Activated CD4-positive, alpha-beta memory T cell treated with anti-CD3 and anti-CD28 coated beads for 36 hours (primary cell): ENCODE measurements around the gene CAPN10. TPM values are rescaled to one million over a fixed set of nuclear protein-coding genes. Genes with fewer than 3 reads are reported as not detected.
A peak's percentile ranks its signal among the peaks of the same experiment; 100 is the strongest.

Source experiments
- CTCF ChIA-PET: fragments of 350-600 bp; sonication (Branson Sonifier 250); formaldehyde crosslinking; loops from one replicate; lab custom pipeline; 2021; ENCODE audit warnings: antibody characterized with exemption, inconsistent platforms; lab: Charles Lee
- POLR2A ChIA-PET: fragments of 350-600 bp; sonication (Branson Sonifier 250); formaldehyde crosslinking; loops from one replicate; lab custom pipeline; 2021; ENCODE audit warnings: antibody characterized with exemption; lab: Charles Lee
- DNase-seq: peaks from one replicate; pipeline ENCODE4 v3.0.0-alpha.2; 2020
- H3K27ac Mint-ChIP-seq: one replicate; pipeline ENCODE4 v1.8.0; 2021; ENCODE audit warnings: mixed read lengths
- H3K27me3 Mint-ChIP-seq: one replicate; pipeline ENCODE4 v1.8.0; 2021; ENCODE audit warnings: mixed read lengths
- H3K36me3 Mint-ChIP-seq: one replicate; pipeline ENCODE4 v1.8.0; 2021; ENCODE audit warnings: mixed read lengths
- H3K4me1 Mint-ChIP-seq: one replicate; pipeline ENCODE4 v1.8.0; 2021; ENCODE audit warnings: low read depth, mixed read lengths
- H3K4me3 Mint-ChIP-seq: one replicate; pipeline ENCODE4 v1.8.0; 2021; ENCODE audit warnings: mild to moderate bottlenecking, mixed read lengths
- H3K9me3 Mint-ChIP-seq: one replicate; pipeline ENCODE4 v1.8.0; 2021; ENCODE audit warnings: mixed read lengths
- intact Hi-C: fragments of 100-400 bp; cut with micrococcal nuclease; formaldehyde crosslinking; loops from one replicate; pipeline ENCODE4 v1.15.1; 2023
- total RNA-seq, 2 experiments: library from RNA; stranded (reverse); gene quantifications; one replicate each; pipeline ENCODE4 v1.2.3, GENCODE V29; 2021

The CAPN10 gene
- total RNA-seq, 2 experiments from 2014 or later = 32.6 to 33.9 TPM

GRCh38 chr2:240569523-240569997 is 17.0 kb upstream of the CAPN10 start:
- no peaks in the 10 kb centered on the region for H3K27me3 Mint-ChIP-seq
- ChIA-PET POLR2A (interaction anchor here (0.6 to 2.6 kb wide), 4 partner anchors 17 to 1267 kb away, joined by 3 to 15 read pairs (median 4); partner anchors contain the start of gene CAPN10), CTCF (interaction anchor here (0.9 to 2.1 kb wide), 5 partner anchors 9 to 48 kb away, joined by 3 to 22 read pairs (median 5); partner anchors contain the start of genes CAPN10 and DUSP28)
- peak overlapping the region; percentile 69 for H3K27ac Mint-ChIP-seq
- DNase-seq = no peak
- peaks cover 7% of the 10 kb centered on the region for H3K36me3 Mint-ChIP-seq
- H3K4me3 Mint-ChIP-seq = peak overlapping the region; percentile 79
- no peaks in the 10 kb centered on the region for H3K9me3 Mint-ChIP-seq
- H3K4me1 Mint-ChIP-seq = peaks cover 39% of the 10 kb centered on the region
- intact Hi-C loops = loop anchor here (1.0 to 10.0 kb wide), 8 partner anchors 10 to 1285 kb away; partner anchors contain the start of genes COPS9, FARP2, HDAC4 and MTERF4

DNA sequence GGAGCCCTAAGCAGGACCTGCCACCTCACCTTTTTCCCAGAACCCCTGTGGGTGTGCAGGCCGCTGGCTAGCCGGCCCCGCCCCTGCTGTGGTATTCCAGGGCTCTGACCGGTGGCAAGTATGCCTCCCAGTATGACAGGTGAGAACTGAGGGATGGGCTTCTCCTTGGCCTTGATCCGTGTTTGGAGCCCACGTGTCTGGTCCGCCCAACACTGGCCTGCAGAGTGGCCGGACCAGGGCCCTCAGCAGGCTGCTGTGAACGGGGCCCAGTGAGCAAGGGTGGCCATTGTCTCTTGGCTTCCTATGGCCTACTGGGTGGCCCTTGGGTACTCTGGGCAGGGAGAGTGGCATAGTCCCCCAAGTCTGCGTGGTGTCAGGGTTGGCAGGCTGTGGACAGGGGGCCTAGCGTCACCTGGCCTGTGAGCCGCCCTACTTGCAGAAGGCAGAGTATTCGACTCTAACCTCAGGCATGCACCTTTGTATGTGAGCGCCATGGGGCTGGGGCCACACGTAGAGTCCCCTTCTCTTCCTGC is 16.5 kb upstream of the CAPN10 start:
- POLR2A ChIA-PET = interaction anchor here (2.6 kb wide), 1 partner anchor 16 kb away, joined by 15 read pairs; the partner anchor contains the start of gene CAPN10
- CTCF ChIA-PET = interaction anchor here (1.8 to 2.1 kb wide), 2 partner anchors 10 kb away, joined by 5 to 17 read pairs; partner anchors contain the start of gene DUSP28
- intact Hi-C loops = loop anchor here (1.0 to 10.0 kb wide), 8 partner anchors 9 to 1285 kb away; partner anchors contain the start of genes COPS9, FARP2, HDAC4 and MTERF4
- peaks cover 3% of the 10 kb centered on the region for H3K36me3 Mint-ChIP-seq
- peak overlapping the region; percentile 69 for H3K27ac Mint-ChIP-seq
- no peaks in the 10 kb centered on the region for H3K27me3 Mint-ChIP-seq
- H3K9me3 Mint-ChIP-seq = no peaks in the 10 kb centered on the region
- DNase-seq = no peak
- peaks cover 34% of the 10 kb centered on the region for H3K4me1 Mint-ChIP-seq
- H3K4me3 Mint-ChIP-seq = peak overlapping the region; percentile 79

- DNase-seq = no peak
- CTCF ChIA-PET = interaction anchor here (1.0 to 2.1 kb wide), 2 partner anchors 9 kb away, joined by 3 to 17 read pairs; no protein-coding TSS in a partner anchor
- Mint-ChIP-seq H3K27me3 (no peaks in the 10 kb centered on the region), H3K4me1 (peaks cover 29% of the 10 kb centered on the region), H3K9me3 (no peaks in the 10 kb centered on the region), H3K4me3 (peak overlapping the region; percentile 3), H3K36me3 (no peaks in the 10 kb centered on the region), H3K27ac (peak overlapping the region; percentile 28)
- POLR2A ChIA-PET = interaction anchor here (1.2 to 2.6 kb wide), 2 partner anchors 10 to 16 kb away, joined by 4 to 15 read pairs; partner anchors contain the start of gene CAPN10
- intact Hi-C loops = no loop called here
Observed at GRCh38 chr2:240570531-240571313, 15.8 kb upstream of the CAPN10 start.

GRCh38 chr2:240571314-240571973 is 15.1 kb upstream of the CAPN10 start:
- no peaks in the 10 kb centered on the region for H3K9me3 Mint-ChIP-seq
- H3K27me3 Mint-ChIP-seq = no peaks in the 10 kb centered on the region
- ChIA-PET CTCF (interaction anchor here (1.0 kb wide), 1 partner anchor 8 kb away, joined by 3 read pairs; no protein-coding TSS in a partner anchor), POLR2A (interaction anchor here (1.2 kb wide), 1 partner anchor 11 kb away, joined by 4 read pairs; no protein-coding TSS in a partner anchor)
- H3K36me3 Mint-ChIP-seq = no peaks in the 10 kb centered on the region
- H3K4me1 Mint-ChIP-seq = peaks cover 29% of the 10 kb centered on the region
- DNase-seq = no peak
- intact Hi-C loops = no loop called here
- H3K27ac Mint-ChIP-seq = peak overlapping the region; percentile 28
- no peak overlapping the region for H3K4me3 Mint-ChIP-seq

GRCh38 chr2:240572141-240573031 is 14.1 kb upstream of the CAPN10 start:
- H3K4me3 Mint-ChIP-seq = no peak overlapping the region
- no peak overlapping the region for H3K27ac Mint-ChIP-seq
- H3K27me3 Mint-ChIP-seq = no peaks in the 10 kb centered on the region
- peaks cover 2% of the 10 kb centered on the region for H3K36me3 Mint-ChIP-seq
- POLR2A ChIA-PET = interaction anchor here (0.6 kb wide), 1 partner anchor 9 kb away, joined by 3 read pairs; no protein-coding TSS in a partner anchor
- DNase-seq = no peak
- CTCF ChIA-PET = no interaction called here
- H3K4me1 Mint-ChIP-seq = peaks cover 26% of the 10 kb centered on the region
- H3K9me3 Mint-ChIP-seq = no peaks in the 10 kb centered on the region
- intact Hi-C loops = no loop called here

DNA sequence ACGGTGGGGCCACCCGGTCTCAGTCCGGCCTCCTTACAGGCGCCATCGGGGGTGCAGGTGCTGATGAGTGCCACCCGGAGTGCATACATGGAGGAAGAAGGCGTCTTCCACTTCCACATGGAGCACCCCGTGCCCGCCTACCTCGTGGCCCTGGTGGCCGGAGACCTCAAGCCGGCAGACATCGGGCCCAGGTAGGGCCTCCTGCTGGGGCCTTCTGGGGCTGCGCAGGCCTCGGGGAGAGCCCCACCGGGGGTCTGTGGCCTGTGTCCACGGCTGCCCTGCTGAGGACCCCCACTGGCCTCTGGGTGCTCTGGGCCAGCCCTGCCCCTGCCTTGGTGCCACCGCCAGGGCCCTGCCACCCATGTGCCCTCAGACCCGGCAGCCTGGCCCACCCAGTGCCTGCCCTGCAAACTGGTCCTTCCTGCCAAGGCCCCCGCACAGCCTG is 13.4 kb upstream of the CAPN10 start:
- intact Hi-C loops = no loop called here
- ChIA-PET POLR2A (interaction anchor here (1.2 kb wide), 1 partner anchor 12 kb away, joined by 3 read pairs; no protein-coding TSS in a partner anchor), CTCF (no interaction called here)
- Mint-ChIP-seq H3K27me3 (no peaks in the 10 kb centered on the region), H3K36me3 (peaks cover 2% of the 10 kb centered on the region), H3K4me3 (no peak overlapping the region), H3K27ac (no peak overlapping the region), H3K9me3 (no peaks in the 10 kb centered on the region), H3K4me1 (peaks cover 26% of the 10 kb centered on the region)
- no peak for DNase-seq

DNA sequence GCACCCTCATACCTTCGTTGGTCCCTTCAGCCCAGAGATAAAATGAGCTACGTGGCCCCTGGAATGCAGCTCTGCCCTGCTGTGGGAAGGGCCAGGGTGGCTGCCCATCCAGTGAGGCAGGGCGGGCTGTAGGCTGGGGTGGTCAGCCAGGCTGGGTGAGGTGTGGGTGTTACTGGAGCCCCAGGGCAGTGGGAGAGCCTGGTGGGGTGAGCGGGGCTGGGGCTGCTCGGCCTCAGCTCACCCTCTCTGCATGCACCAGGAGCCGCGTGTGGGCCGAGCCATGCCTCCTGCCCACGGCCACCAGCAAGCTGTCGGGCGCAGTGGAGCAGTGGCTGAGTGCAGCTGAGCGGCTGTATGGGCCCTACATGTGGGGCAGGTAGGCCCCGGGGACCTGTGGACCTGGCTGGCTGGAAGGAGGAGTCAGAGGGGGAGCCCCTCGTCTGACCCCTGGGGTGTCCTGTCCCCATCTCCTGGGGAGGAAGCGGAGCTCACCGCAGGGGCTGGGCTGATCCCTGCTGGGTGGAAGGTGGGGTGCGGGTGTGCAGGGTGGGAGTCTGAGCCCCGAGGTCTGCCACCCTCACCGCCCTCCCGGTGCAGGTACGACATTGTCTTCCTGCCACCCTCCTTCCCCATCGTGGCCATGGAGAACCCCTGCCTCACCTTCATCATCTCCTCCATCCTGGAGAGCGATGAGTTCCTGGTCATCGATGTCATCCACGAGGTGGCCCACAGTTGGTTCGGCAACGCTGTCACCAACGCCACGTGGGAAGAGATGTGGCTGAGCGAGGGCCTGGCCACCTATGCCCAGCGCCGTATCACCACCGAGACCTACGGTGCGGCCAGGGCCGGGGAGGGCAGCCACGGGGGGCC is 12.8 kb upstream of the CAPN10 start:
- CTCF ChIA-PET = no interaction called here
- POLR2A ChIA-PET = interaction anchor here (0.8 to 1.2 kb wide), 2 partner anchors 11 to 13 kb away, joined by 3 read pairs; no protein-coding TSS in a partner anchor

DNA sequence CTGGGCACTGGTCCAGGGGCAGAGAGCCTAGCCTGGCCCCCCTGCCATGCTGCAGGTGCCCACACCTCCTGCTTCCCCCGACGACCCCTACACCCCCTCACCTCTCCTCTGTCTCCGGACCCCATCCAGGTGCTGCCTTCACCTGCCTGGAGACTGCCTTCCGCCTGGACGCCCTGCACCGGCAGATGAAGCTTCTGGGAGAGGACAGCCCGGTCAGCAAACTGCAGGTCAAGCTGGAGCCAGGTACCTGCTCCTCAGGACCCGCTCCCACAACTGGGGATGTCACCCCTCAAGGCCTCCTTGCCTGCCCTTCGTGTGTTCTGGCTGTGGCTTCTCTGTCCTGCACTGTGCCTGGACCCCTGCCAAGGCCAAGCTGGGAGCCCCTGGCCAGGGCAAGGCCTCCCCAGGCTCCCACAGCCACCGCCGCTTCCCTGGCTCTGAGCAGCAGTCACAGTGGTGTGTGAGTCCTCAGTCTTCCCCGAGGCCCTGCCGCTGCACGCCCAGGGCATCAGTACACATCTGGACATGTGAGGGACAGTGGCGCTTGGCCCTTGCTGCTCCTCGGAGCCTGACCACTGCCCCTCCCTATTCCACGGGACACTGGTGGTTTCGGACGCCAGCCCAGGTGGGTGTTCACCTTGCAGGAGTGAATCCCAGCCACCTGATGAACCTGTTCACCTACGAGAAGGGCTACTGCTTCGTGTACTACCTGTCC is 12.0 kb upstream of the CAPN10 start:
- Mint-ChIP-seq H3K9me3 (no peaks in the 10 kb centered on the region), H3K36me3 (peaks cover 2% of the 10 kb centered on the region), H3K4me3 (no peak overlapping the region), H3K27me3 (no peaks in the 10 kb centered on the region), H3K27ac (no peak overlapping the region), H3K4me1 (peaks cover 34% of the 10 kb centered on the region)
- intact Hi-C loops = no loop called here
- DNase-seq = no peak
- POLR2A ChIA-PET = no interaction called here
- CTCF ChIA-PET = no interaction called here

More for the DNA sequence above, 12.8 kb upstream of the CAPN10 start:
- peaks cover 2% of the 10 kb centered on the region for H3K36me3 Mint-ChIP-seq
- intact Hi-C loops = no loop called here
- no peaks in the 10 kb centered on the region for H3K9me3 Mint-ChIP-seq
- H3K4me1 Mint-ChIP-seq = peaks cover 29% of the 10 kb centered on the region
- DNase-seq = no peak
- H3K4me3 Mint-ChIP-seq = no peak overlapping the region
- H3K27me3 Mint-ChIP-seq = no peaks in the 10 kb centered on the region
- no peak overlapping the region for H3K27ac Mint-ChIP-seq

- no peak for DNase-seq
- Mint-ChIP-seq H3K4me1 (peaks cover 35% of the 10 kb centered on the region), H3K27me3 (no peaks in the 10 kb centered on the region), H3K36me3 (peaks cover 10% of the 10 kb centered on the region), H3K9me3 (no peaks in the 10 kb centered on the region), H3K27ac (no peak overlapping the region), H3K4me3 (no peak overlapping the region)
- ChIA-PET POLR2A (no interaction called here), CTCF (no interaction called here)
- intact Hi-C loops = no loop called here
Observed at GRCh38 chr2:240575101-240575965, 11.2 kb upstream of the CAPN10 start.
